T-cell (primary cell): ENCODE measurements around the gene GPR146. TPM values are rescaled to one million over a fixed set of nuclear protein-coding genes. Genes with fewer than 3 reads are reported as not detected.

Experiments used
- ATAC-seq, 4 experiments: fragments of 200-7000 bp in 3 of 4; fragments of 150-1000 bp in 1 of 4; cut with Tn5 transposase; replicated peaks in 1 of 4; 1 replicate in 3 of 4; 2 replicates in 1 of 4; pipeline ENCODE4 v1.10.0; 2021; ENCODE audit warnings: moderate library complexity in 3 of 4, mild to moderate bottlenecking in 2 of 4, moderate number of reproducible peaks in 1 of 4
- CTCF ChIA-PET, 2 donors: fragments of 300-600 bp; sonication (Branson Sonifier 250); formaldehyde crosslinking; loops; one replicate each; lab custom pipeline; 2022; ENCODE audit warnings: antibody characterized with exemption in 2 of 2; lab: Charles Lee
- POLR2A ChIA-PET, 2 donors: fragments of 300-600 bp; sonication (Branson Sonifier 250); formaldehyde crosslinking; loops; one replicate each; lab custom pipeline; 2022; ENCODE audit warnings: antibody characterized with exemption in 2 of 2; lab: Charles Lee
- DNase-seq, 35 experiments: peaks; one replicate each; pipeline versions ENCODE4 v3.0.0 to v3.0.0-alpha.2; 2013 to 2023
- H3K27ac ChIP-seq: one replicate; pipeline ENCODE4 v1.5.1; 2013; ENCODE audit warnings: low read length
- H3K27me3 ChIP-seq, 2 experiments: replicated peaks in 1 of 2; 1 replicate in 1 of 2; 2 replicates in 1 of 2; pipeline versions ENCODE4 v1.6.1 to v1.7.0; 2013; ENCODE audit warnings: low read length in 1 of 2, mixed read lengths in 1 of 2; ENCODE audit not compliant: control insufficient read depth in 2 of 2, insufficient read depth in 2 of 2; ENCODE audit errors: extremely low read depth in 1 of 2
- H3K36me3 ChIP-seq, 2 donors: 1 replicate in 1 of 2; 2 replicates in 1 of 2; pipeline versions ENCODE4 v1.6.1 to v1.7.0; 2013; ENCODE audit warnings: low read length in 1 of 2; ENCODE audit not compliant: control insufficient read depth in 2 of 2, insufficient read depth in 1 of 2; ENCODE audit errors: extremely low read depth in 1 of 2
- H3K4me1 ChIP-seq, 2 experiments: 1 replicate in 1 of 2; 2 replicates in 1 of 2; pipeline versions ENCODE4 v1.6.1 to v1.7.0; 2013; ENCODE audit warnings: low read length in 2 of 2, mixed read lengths in 1 of 2; ENCODE audit not compliant: insufficient read depth in 2 of 2, control insufficient read depth in 1 of 2; ENCODE audit errors: extremely low read depth in 1 of 2
- H3K4me3 ChIP-seq, 2 donors: 1 replicate in 1 of 2; 2 replicates in 1 of 2; pipeline versions ENCODE4 v1.5.1 to v1.7.0; 2013; ENCODE audit warnings: mild to moderate bottlenecking in 2 of 2, low read length in 1 of 2, moderate library complexity in 1 of 2; ENCODE audit not compliant: control insufficient read depth in 1 of 2; ENCODE audit errors: extremely low read depth in 1 of 2
- H3K9me3 ChIP-seq: 2 replicates; pipeline ENCODE4 v1.7.0; 2013
- H3K27ac Mint-ChIP-seq, 2 donors: one replicate each; pipeline ENCODE4 v1.8.0; 2020 to 2021; ENCODE audit warnings: mild to moderate bottlenecking in 2 of 2, mixed read lengths in 2 of 2
- H3K27me3 Mint-ChIP-seq, 2 donors: one replicate each; pipeline ENCODE4 v1.8.0; 2021 to 2022; ENCODE audit warnings: mixed read lengths in 2 of 2
- H3K36me3 Mint-ChIP-seq: one replicate; pipeline ENCODE4 v1.8.0; 2021; ENCODE audit warnings: mixed read lengths
- H3K4me1 Mint-ChIP-seq, 3 donors: one replicate each; pipeline ENCODE4 v1.8.0; 2020 to 2022; ENCODE audit warnings: mixed read lengths in 3 of 3, mild to moderate bottlenecking in 1 of 3
- H3K4me3 Mint-ChIP-seq, 3 donors: one replicate each; pipeline ENCODE4 v1.8.0; 2020 to 2022; ENCODE audit warnings: mild to moderate bottlenecking in 3 of 3, mixed read lengths in 3 of 3, moderate library complexity in 3 of 3
- H3K9me3 Mint-ChIP-seq, 3 donors: one replicate each; pipeline ENCODE4 v1.8.0; 2020 to 2022; ENCODE audit warnings: mixed read lengths in 3 of 3
- WGBS: methylation state at CpG from one replicate; pipeline ENCODE4 v1.1.5; 2013; ENCODE audit warnings: missing lambda C conversion rate; ENCODE audit not compliant: insufficient coverage; 5-methylcytosine and 5-hydroxymethylcytosine counted together
- total RNA-seq, 35 experiments: library from RNA in 6 of 35; stranded (reverse) in 6 of 35; fragments of 120-200 nt in 1 of 35; gene quantifications; one replicate each; pipeline versions ENCODE4 v1.2.1 to v1.2.4 and lab custom pipeline; 2013 to 2026

The GPR146 gene
- total RNA-seq, 5 donors from 2014 or later (not counting 1 experiment from before 2014, with no cell fraction given): 11.9 to 14.7 (median 13.0) TPM

DNA sequence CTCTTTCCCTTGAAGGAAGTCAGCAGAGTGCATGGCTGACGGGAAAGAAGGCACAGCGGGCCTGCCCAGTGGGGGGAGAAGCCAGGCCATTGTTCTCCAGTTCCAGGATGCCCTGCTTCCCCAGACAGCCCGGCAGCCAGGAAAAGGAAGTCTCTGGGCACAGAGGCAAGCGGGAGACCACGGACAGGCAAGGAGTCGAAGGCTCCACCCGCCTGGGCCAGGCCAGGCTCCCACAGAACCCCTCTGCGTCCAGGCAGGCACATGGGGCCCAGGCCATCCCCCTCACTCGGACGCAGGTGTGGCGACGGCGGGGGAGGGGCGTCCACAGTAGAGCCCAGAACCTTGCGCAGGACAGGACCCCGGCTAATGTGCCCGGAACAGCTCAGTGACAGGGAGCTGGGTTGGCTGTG is 8.7 kb downstream of the GPR146 start:
- Mint-ChIP-seq H3K9me3 (no peaks in the 10 kb centered on the region), H3K27me3 (no peaks in the 10 kb centered on the region), H3K4me1 (peaks cover 39 to 48% (median 42%) of the 10 kb centered on the region in 3 donors), H3K27ac (no peak overlapping the region), H3K36me3 (no peaks in the 10 kb centered on the region), H3K4me3 (no peak overlapping the region)
- 92% methylated on average over 17 of the region's 17 CpGs for WGBS
- CTCF ChIA-PET: interaction anchor here in 1 of 2 donors (1.8 kb wide), 1 partner anchor 13 kb away, joined by 3 read pairs; no protein-coding TSS in a partner anchor
- Histone ChIP-seq H3K9me3 (no peaks in the 10 kb centered on the region), H3K27me3 (no peaks in the 10 kb centered on the region), H3K27ac (no peak overlapping the region), H3K4me1 (peaks cover 28 to 58% of the 10 kb centered on the region in 2 experiments), H3K4me3 (no peak overlapping the region), H3K36me3 (peaks cover 0 to 5% of the 10 kb centered on the region in 2 donors)
- DNase-seq: no peak
- ATAC-seq: no peak
- POLR2A ChIA-PET: no interaction called here

DNA sequence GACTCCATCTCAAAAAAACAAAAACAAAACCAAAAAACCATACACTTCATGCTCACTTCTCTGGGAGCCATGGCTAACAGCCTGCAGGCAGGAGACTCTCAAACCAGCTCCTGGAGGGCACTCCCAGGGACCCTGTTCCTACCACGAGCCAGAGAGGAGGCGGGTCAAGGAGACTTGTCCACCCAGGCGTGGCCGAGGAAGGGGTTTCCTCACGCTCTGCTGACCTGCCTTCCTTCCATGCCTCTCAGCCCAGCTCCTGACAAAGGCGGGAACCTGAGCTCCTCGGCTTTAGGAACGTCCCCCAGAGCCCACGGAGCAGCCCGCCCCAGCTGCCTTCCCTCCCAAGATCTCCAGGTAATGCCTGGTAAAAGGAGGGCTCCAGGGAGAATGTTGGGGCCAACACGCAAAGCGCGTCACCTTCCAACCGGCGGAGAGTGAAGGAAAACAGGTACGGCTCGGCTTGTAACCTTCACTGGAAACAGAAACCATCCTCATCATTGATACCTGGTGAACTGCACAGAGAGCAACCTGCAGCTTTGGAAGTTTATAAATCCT is 9.5 kb downstream of the GPR146 start:
- no peaks in the 10 kb centered on the region for H3K9me3 ChIP-seq
- H3K27ac ChIP-seq: no peak overlapping the region
- peaks cover 0 to 6% of the 10 kb centered on the region in 2 donors for H3K36me3 ChIP-seq
- H3K4me1 Mint-ChIP-seq: peaks cover 33 to 43% (median 34%) of the 10 kb centered on the region in 3 donors
- H3K4me3 Mint-ChIP-seq: peak overlapping the region; percentile 9 to 94 (median 39)
- no peak overlapping the region for H3K4me3 ChIP-seq
- DNase-seq (no peak), ATAC-seq (no peak)
- peak overlapping the region; percentile 39 to 90 for H3K27ac Mint-ChIP-seq
- no peaks in the 10 kb centered on the region for H3K27me3 ChIP-seq
- ChIA-PET POLR2A (no interaction called here), CTCF (interaction anchor here in 1 of 2 donors (1.8 kb wide), 1 partner anchor 12 kb away, joined by 3 read pairs; no protein-coding TSS in a partner anchor)
- H3K4me1 ChIP-seq: peaks cover 21 to 49% of the 10 kb centered on the region in 2 experiments
- H3K36me3 Mint-ChIP-seq: peaks cover 4% of the 10 kb centered on the region
- no peaks in the 10 kb centered on the region for H3K9me3 Mint-ChIP-seq
- WGBS: 95% methylated on average over 11 of the region's 17 CpGs
- H3K27me3 Mint-ChIP-seq: no peaks in the 10 kb centered on the region

DNA sequence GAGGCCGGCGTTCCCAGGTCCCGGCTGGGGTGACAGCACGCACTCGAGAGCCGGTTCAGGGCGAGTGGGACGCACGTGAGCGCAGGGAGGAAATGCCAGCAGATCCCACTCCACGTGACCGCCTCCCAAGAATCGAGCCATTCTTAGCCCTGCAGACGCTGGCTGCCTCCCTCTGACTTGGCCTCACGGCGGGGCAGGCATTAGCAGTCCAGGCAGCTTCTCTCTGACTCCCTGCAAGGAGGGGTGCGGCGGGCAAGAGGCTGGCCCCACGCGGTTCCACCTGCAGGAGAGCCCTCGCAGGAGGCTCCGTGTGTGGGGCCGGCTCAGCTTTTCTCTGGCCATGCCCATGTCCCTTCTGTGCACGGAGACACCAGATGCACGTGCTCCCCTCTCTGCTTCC is 10.1 kb downstream of the GPR146 start:
- ATAC-seq: peak in 1 of 4 experiments; percentile 1
- Mint-ChIP-seq H3K27me3 (no peaks in the 10 kb centered on the region), H3K4me1 (peaks cover 28 to 39% (median 31%) of the 10 kb centered on the region in 3 donors), H3K27ac (peak overlapping the region; percentile 89 to 90), H3K36me3 (peaks cover 4% of the 10 kb centered on the region), H3K9me3 (no peaks in the 10 kb centered on the region), H3K4me3 (peak overlapping the region; percentile 9 to 94 (median 82))
- ChIA-PET CTCF (no interaction called here), POLR2A (no interaction called here)
- 88% methylated on average over 25 of the region's 25 CpGs for WGBS
- Histone ChIP-seq H3K27me3 (no peaks in the 10 kb centered on the region), H3K4me3 (no peak overlapping the region), H3K36me3 (peaks cover 0 to 6% of the 10 kb centered on the region in 2 donors), H3K4me1 (peaks cover 17 to 44% of the 10 kb centered on the region in 2 experiments), H3K27ac (peak overlapping the region; percentile 7), H3K9me3 (no peaks in the 10 kb centered on the region)
- no peak for DNase-seq

DNA sequence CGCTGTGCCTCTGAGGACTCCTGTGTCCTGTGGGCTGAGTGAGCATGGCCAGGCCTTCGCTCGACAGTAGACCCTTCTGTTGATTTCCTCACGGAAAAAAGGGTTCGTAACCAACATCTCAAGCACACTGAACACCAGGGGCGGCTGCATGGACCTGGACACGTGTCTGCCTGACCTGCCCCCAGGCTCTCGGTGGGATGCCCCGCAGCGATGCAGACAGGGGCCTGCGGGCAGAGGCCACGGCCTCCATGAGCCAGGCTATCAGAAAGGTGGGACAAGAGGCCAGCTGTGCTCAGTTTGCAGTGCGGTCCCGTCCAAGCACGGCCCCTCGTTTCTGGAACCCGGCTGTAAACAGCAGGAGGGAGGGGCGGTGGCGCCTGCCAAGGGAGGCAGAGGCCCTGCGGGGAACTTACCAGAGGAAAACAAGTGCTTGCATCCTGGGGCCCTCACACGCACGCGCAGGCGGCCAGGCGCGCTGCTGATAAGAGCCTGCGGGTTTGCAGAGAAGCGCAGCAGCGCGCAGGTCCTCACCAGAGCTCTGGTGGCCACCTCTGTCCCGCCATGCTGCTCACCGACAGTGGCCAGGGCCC is 10.6 kb downstream of the GPR146 start:
- peak overlapping the region; percentile 82 to 94 (median 84) for H3K4me3 Mint-ChIP-seq
- no peaks in the 10 kb centered on the region for H3K9me3 Mint-ChIP-seq
- H3K36me3 ChIP-seq: peaks cover 0 to 6% of the 10 kb centered on the region in 2 donors
- no peaks in the 10 kb centered on the region for H3K27me3 Mint-ChIP-seq
- H3K4me1 Mint-ChIP-seq: peaks cover 24 to 37% (median 26%) of the 10 kb centered on the region in 3 donors
- H3K4me1 ChIP-seq: peaks cover 13 to 39% of the 10 kb centered on the region in 2 experiments
- ChIA-PET CTCF (no interaction called here), POLR2A (no interaction called here)
- DNase-seq (peak; percentile 22 to 76 (median 57)), ATAC-seq (peak; percentile 83 to 93 (median 88))
- peak overlapping the region; percentile 44 to 79 for H3K4me3 ChIP-seq
- peaks cover 4% of the 10 kb centered on the region for H3K36me3 Mint-ChIP-seq
- no peaks in the 10 kb centered on the region for H3K27me3 ChIP-seq
- peak overlapping the region; percentile 89 to 90 for H3K27ac Mint-ChIP-seq
- peak overlapping the region; percentile 7 for H3K27ac ChIP-seq
- H3K9me3 ChIP-seq: no peaks in the 10 kb centered on the region
- 38% methylated on average over 29 of the region's 32 CpGs for WGBS

DNA sequence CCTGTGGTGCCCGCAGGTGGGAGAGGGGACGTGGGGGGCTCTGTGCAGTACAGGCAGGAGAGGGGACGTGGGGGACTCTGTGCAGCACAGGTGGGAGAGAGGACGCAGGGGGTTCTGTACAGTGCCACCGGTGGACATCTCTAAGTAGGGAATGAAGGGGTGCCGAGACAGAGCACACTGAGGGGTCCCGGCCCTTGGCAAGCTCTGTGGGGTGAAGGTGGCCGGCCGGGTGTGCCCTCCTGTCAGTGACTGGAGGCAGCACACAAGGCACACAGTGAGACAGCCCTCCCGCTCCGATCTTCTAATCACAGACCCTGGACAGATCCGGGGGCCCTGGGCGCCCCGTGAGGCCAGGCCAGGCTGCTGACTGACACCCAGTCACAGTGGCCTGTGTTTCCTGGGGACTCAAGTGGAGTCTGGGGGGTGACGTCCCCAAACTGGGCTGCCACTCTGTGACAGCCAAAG is 11.2 kb downstream of the GPR146 start:
- Histone ChIP-seq H3K27me3 (no peaks in the 10 kb centered on the region), H3K4me3 (peak overlapping the region; percentile 44 to 79), H3K9me3 (no peaks in the 10 kb centered on the region), H3K27ac (no peak overlapping the region), H3K4me1 (peaks cover 13 to 37% of the 10 kb centered on the region in 2 experiments), H3K36me3 (peaks cover 0 to 6% of the 10 kb centered on the region in 2 donors)
- no peak for DNase-seq
- peak; percentile 13 to 44 (median 29) for ATAC-seq
- ChIA-PET CTCF (interaction anchor here in 1 of 2 donors (0.9 kb wide), 1 partner anchor 58 kb away, joined by 3 read pairs; no protein-coding TSS in a partner anchor), POLR2A (no interaction called here)
- peak overlapping the region; percentile 89 to 90 for H3K27ac Mint-ChIP-seq
- 54% methylated on average over 12 of the region's 15 CpGs for WGBS
- H3K27me3 Mint-ChIP-seq: no peaks in the 10 kb centered on the region
- H3K9me3 Mint-ChIP-seq: no peaks in the 10 kb centered on the region
- H3K4me1 Mint-ChIP-seq: peaks cover 23 to 34% (median 24%) of the 10 kb centered on the region in 3 donors
- H3K4me3 Mint-ChIP-seq: peak overlapping the region; percentile 82 to 94 (median 84)
- peaks cover 4% of the 10 kb centered on the region for H3K36me3 Mint-ChIP-seq

DNA sequence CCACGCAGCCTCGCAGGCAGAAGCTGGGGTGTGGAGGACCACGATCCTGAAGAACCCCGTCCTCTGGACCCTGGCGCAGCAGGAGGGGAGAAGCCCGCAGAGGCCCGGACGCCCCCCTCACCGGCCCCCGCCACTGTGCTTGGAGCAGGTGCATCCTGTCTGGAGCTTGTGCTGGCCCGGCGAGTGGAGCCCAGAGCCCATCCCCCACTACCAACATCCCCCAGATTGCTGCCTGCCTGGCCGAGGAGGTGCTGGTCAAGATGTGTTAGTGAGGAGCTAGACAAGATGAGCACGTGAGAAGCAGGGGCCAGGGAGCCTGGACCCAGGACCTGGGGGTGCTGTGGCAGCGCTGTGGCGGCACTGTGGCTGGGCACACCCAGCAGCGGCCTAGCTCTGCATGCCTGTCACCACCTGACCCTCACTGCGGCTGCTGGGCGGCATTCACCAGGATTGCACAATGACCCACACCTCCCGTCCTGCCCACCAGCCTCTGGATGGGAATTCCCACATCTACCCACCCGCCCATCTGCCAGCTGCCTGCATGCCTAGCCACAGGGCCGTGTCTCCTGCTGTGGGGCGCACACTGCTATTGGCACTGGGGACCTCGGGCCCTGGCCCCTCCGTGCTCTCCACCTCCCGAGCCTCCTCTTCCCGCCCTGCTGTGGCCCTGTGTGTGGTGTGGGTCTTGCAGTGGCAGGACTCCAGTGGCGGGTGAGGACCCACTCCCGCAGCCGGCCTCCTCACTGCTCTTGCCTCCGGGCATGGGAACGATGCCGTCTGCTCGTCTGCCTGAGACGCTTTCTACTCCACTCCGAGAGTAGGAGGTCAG is 11.8 kb downstream of the GPR146 start:
- ATAC-seq (no peak), DNase-seq (no peak)
- no peaks in the 10 kb centered on the region for H3K9me3 ChIP-seq
- H3K4me3 Mint-ChIP-seq: peak overlapping the region; percentile 82 to 94 (median 84)
- peaks cover 0 to 4% of the 10 kb centered on the region in 2 donors for H3K36me3 ChIP-seq
- peak overlapping the region in 1 of 2 donors; percentile 89 for H3K27ac Mint-ChIP-seq
- 77% methylated on average over 12 of the region's 36 CpGs for WGBS
- peak overlapping the region; percentile 44 to 79 for H3K4me3 ChIP-seq
- H3K4me1 ChIP-seq: peaks cover 13 to 35% of the 10 kb centered on the region in 2 experiments
- CTCF ChIA-PET: interaction anchor here in 1 of 2 donors (0.9 kb wide), 1 partner anchor 59 kb away, joined by 3 read pairs; no protein-coding TSS in a partner anchor
- no peaks in the 10 kb centered on the region for H3K27me3 Mint-ChIP-seq
- no peak overlapping the region for H3K27ac ChIP-seq
- peaks cover 23 to 34% (median 24%) of the 10 kb centered on the region in 3 donors for H3K4me1 Mint-ChIP-seq
- peaks cover 4% of the 10 kb centered on the region for H3K36me3 Mint-ChIP-seq
- H3K9me3 Mint-ChIP-seq: no peaks in the 10 kb centered on the region
- H3K27me3 ChIP-seq: peaks cover 0 to 4% of the 10 kb centered on the region in 2 experiments
- POLR2A ChIA-PET: no interaction called here
